ENCODE results near the gene TNN. TPM values are rescaled to one million over a fixed set of nuclear protein-coding genes. Genes with fewer than 3 reads are reported as not detected.

Gene TNN
- total RNA-seq, 1 experiment from 2014 or later, result not detected

DNA sequence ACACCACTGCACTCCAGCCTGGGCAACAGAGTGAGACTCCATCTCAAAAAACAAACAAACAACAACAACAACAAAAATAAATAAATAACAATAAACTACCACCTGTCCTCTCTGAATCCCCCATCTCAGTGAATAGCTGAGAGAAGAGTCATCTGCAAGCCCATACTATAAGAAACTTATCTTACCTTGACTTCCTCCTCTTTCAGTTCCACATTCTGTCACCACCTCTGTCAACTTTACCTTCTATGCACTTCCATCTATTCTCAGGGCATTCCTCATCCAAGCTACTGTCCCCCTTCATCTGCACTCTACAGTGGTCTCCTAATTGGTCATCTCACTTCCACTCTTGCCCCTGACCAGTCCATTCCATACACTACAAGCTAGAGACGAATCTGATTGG is 66.9 kb downstream of the TNN start:
- CTCF ChIA-PET, result no interaction called here
- Histone ChIP-seq H3K36me3 (ENCODE audit: insufficient read depth, low read length, poor library complexity, severe bottlenecking) (no peaks in the 10 kb centered on the region), H3K27me3 (replicated peaks; ENCODE audit: insufficient read depth, low read depth, low read length, poor library complexity) (peaks cover 17% of the 10 kb centered on the region), H3K9me3 (ENCODE audit: low read depth, low read length, poor library complexity, severe bottlenecking) (no peaks in the 10 kb centered on the region), H3K27ac (ENCODE audit: low read depth, low read length, poor library complexity, severe bottlenecking) (no peak overlapping the region), H3K4me1 (ENCODE audit: insufficient read depth, low read length, poor library complexity, severe bottlenecking) (peaks cover 15% of the 10 kb centered on the region), H3K4me3 (ENCODE audit: low read depth, low read length, poor library complexity, severe bottlenecking) (no peak overlapping the region)
- no TSS peak for BruUV-seq (replicated peaks)
- TF ChIP-seq, protein P1, sequence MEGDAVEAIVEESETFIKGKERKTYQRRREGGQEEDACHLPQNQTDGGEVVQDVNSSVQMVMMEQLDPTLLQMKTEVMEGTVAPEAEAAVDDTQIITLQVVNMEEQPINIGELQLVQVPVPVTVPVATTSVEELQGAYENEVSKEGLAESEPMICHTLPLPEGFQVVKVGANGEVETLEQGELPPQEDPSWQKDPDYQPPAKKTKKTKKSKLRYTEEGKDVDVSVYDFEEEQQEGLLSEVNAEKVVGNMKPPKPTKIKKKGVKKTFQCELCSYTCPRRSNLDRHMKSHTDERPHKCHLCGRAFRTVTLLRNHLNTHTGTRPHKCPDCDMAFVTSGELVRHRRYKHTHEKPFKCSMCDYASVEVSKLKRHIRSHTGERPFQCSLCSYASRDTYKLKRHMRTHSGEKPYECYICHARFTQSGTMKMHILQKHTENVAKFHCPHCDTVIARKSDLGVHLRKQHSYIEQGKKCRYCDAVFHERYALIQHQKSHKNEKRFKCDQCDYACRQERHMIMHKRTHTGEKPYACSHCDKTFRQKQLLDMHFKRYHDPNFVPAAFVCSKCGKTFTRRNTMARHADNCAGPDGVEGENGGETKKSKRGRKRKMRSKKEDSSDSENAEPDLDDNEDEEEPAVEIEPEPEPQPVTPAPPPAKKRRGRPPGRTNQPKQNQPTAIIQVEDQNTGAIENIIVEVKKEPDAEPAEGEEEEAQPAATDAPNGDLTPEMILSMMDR (conservative IDR thresholded peaks at IDR 0.05; ENCODE audit: low read depth, low read length), result no peak
- POLR2A ChIA-PET (ENCODE audit: low non-redundant PET), result no interaction called here
- DNase-seq (ENCODE audit: low spot score), result no peak
- intact Hi-C loops (cut with micrococcal nuclease; ENCODE audit: unreplicated experiment), result no loop called here

DNA sequence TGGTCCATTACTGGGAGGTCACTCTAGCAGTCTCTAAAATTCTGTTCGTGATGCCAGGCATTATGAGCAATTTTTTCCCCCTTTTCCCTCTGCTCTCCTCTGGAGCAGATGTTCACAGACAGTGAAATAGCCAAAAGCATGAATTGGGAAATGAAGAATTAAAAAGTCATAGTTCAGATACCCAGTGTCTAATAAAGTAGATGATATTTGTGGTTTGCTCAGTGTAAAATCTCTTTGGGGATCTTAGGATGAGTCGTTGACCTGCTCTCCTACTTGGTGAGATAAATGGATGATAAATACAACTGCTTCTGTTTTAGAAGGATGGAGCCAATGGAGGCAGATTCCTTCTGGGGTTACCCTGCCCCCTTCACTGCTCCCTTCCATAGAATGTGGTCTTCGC is 68.6 kb downstream of the TNN start:
- no peak overlapping the region for H3K4me3 ChIP-seq (ENCODE audit: low read depth, low read length, poor library complexity, severe bottlenecking)
- TF ChIP-seq EZH2 (IDR thresholded peaks at IDR 0.05; ENCODE audit: borderline replicate concordance, low read depth, low read length, poor library complexity, severe bottlenecking), result no peak
- TF ChIP-seq, protein P1 (conservative IDR thresholded peaks at IDR 0.05; ENCODE audit: low read depth, low read length), result no peak
- DNase-seq (ENCODE audit: low spot score), result no peak
- H3K9me3 ChIP-seq (ENCODE audit: low read depth, low read length, poor library complexity, severe bottlenecking), result no peaks in the 10 kb centered on the region
- no TSS peak for BruUV-seq (replicated peaks)
- intact Hi-C loops (cut with micrococcal nuclease; ENCODE audit: unreplicated experiment), result no loop called here
- POLR2A ChIA-PET (ENCODE audit: low non-redundant PET), result no interaction called here
- H3K36me3 ChIP-seq (ENCODE audit: insufficient read depth, low read length, poor library complexity, severe bottlenecking), result no peaks in the 10 kb centered on the region
- H3K4me1 ChIP-seq (ENCODE audit: insufficient read depth, low read length, poor library complexity, severe bottlenecking), result no peaks in the 10 kb centered on the region
- CTCF ChIA-PET, result no interaction called here
- peaks cover 17% of the 10 kb centered on the region for H3K27me3 ChIP-seq (replicated peaks; ENCODE audit: insufficient read depth, low read depth, low read length, poor library complexity)
- no peak overlapping the region for H3K27ac ChIP-seq (ENCODE audit: low read depth, low read length, poor library complexity, severe bottlenecking)

DNA sequence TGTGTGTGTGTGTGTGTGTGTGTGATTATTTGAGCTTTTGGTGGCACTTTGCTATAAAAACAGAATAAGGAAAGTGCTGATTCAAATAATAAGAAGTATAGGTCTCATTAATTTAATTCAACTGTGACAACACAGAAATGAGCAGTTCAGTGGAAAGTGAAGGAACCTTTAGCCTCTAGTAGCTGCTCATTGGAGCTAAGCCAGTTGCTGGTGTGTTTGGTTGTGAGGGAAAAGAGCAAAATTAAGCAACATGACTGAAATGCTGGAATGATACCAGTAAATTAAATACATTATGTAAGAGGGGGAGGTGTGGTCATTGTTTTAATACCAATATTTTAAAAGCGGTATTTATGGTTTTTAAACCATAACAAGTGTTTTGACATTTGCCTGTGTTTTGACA is 69.7 kb downstream of the TNN start:
- H3K4me1 ChIP-seq (ENCODE audit: insufficient read depth, low read length, poor library complexity, severe bottlenecking), result no peaks in the 10 kb centered on the region
- CTCF ChIA-PET, result no interaction called here
- no peaks in the 10 kb centered on the region for H3K36me3 ChIP-seq (ENCODE audit: insufficient read depth, low read length, poor library complexity, severe bottlenecking)
- DNase-seq (ENCODE audit: low spot score), result no peak
- H3K27ac ChIP-seq (ENCODE audit: low read depth, low read length, poor library complexity, severe bottlenecking), result no peak overlapping the region
- no peak overlapping the region for H3K4me3 ChIP-seq (ENCODE audit: low read depth, low read length, poor library complexity, severe bottlenecking)
- peaks cover 17% of the 10 kb centered on the region for H3K27me3 ChIP-seq (replicated peaks; ENCODE audit: insufficient read depth, low read depth, low read length, poor library complexity)
- intact Hi-C loops (cut with micrococcal nuclease; ENCODE audit: unreplicated experiment), result no loop called here
- BruUV-seq (replicated peaks), result no TSS peak
- POLR2A ChIA-PET (ENCODE audit: low non-redundant PET), result no interaction called here
- no peaks in the 10 kb centered on the region for H3K9me3 ChIP-seq (ENCODE audit: low read depth, low read length, poor library complexity, severe bottlenecking)
- no peak for TF ChIP-seq EZH2 (IDR thresholded peaks at IDR 0.05; ENCODE audit: borderline replicate concordance, low read depth, low read length, poor library complexity, severe bottlenecking)

DNA sequence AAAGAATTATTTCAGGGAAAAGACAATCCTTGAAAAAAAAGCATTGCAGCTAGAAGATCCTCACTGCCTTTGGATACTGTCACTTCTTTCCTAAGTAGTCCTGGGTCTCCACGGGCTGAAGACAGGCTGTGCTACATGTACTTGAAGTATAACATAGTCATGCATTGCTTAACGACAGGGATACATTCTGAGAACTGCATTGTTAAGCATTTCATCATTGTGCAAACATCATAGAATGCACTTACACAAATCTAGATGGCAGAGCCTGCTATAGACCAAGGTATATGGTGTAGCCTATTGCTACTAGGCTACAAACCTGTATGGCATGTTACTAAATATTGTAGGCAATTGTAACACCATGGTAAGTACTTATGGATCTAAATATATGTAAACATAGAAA is 70.9 kb downstream of the TNN start:
- Histone ChIP-seq H3K36me3 (ENCODE audit: insufficient read depth, low read length, poor library complexity, severe bottlenecking) (no peaks in the 10 kb centered on the region), H3K4me1 (ENCODE audit: insufficient read depth, low read length, poor library complexity, severe bottlenecking) (no peaks in the 10 kb centered on the region), H3K4me3 (ENCODE audit: low read depth, low read length, poor library complexity, severe bottlenecking) (no peak overlapping the region), H3K9me3 (ENCODE audit: low read depth, low read length, poor library complexity, severe bottlenecking) (no peaks in the 10 kb centered on the region), H3K27me3 (replicated peaks; ENCODE audit: insufficient read depth, low read depth, low read length, poor library complexity) (peaks cover 17% of the 10 kb centered on the region), H3K27ac (ENCODE audit: low read depth, low read length, poor library complexity, severe bottlenecking) (no peak overlapping the region)
- ChIA-PET CTCF (no interaction called here), POLR2A (ENCODE audit: low non-redundant PET) (no interaction called here)
- intact Hi-C loops (cut with micrococcal nuclease; ENCODE audit: unreplicated experiment), result no loop called here
- no peak for DNase-seq (ENCODE audit: low spot score)
- no TSS peak for BruUV-seq (replicated peaks)
- TF ChIP-seq EZH2 (IDR thresholded peaks at IDR 0.05; ENCODE audit: borderline replicate concordance, low read depth, low read length, poor library complexity, severe bottlenecking), result no peak
- TF ChIP-seq, protein P1 (conservative IDR thresholded peaks at IDR 0.05; ENCODE audit: low read depth, low read length), result no peak

All from A673 (cell line).